RWPE1 (cell line): ENCODE measurements around the gene ANXA1.

Experiments used
- CTCF ChIA-PET: fragments of 350-600 bp; sonication (Branson Sonifier 250); formaldehyde crosslinking; extraction: SDS; loops from one replicate; lab custom pipeline; 2021; lab: Yijun Ruan, JAX
- POLR2A ChIA-PET: fragments of 400-600 bp; formaldehyde crosslinking; extraction: SDS; loops from one replicate; lab custom pipeline; 2020; ENCODE audit warnings: antibody characterized with exemption; ENCODE audit not compliant: low non-redundant PET; lab: Yijun Ruan, JAX
- DNase-seq: peaks from one replicate; pipeline ENCODE4 v3.0.0; 2012; ENCODE audit warnings: low spot score
- H3K27ac ChIP-seq: fragments of 450-650 bp; 2 replicates; pipeline ENCODE4 v1.5.1; 2017
- CTCF ChIP-seq: fragments of 450-650 bp; conservative IDR thresholded peaks from 2 replicates; pipeline ENCODE4 v1.5.1; 2017; ENCODE audit warnings: low read depth, mild to moderate bottlenecking

ANXA1 gene

GRCh38 chr9:73146111-73146815 is 5.4 kb upstream of the ANXA1 start:
- POLR2A ChIA-PET = no interaction called here
- DNase-seq = no peak
- CTCF ChIA-PET = interaction anchor here (0.7 to 1.3 kb wide), 2 partner anchors 39 to 1430 kb away, joined by 3 read pairs; no protein-coding TSS in a partner anchor
- no peak for TF ChIP-seq CTCF
- no peak overlapping the region for H3K27ac ChIP-seq

- no peak for TF ChIP-seq CTCF
- ChIA-PET POLR2A (interaction anchor here (0.6 kb wide), 1 partner anchor 39 kb away, joined by 3 read pairs; no protein-coding TSS in a partner anchor), CTCF (no interaction called here)
- H3K27ac ChIP-seq = no peak overlapping the region
- no peak for DNase-seq
Measured at GRCh38 chr9:73148447-73148937, 3.2 kb upstream of the ANXA1 start.

GRCh38 chr9:73149371-73150067 is 2.1 kb upstream of the ANXA1 start:
- no peak overlapping the region for H3K27ac ChIP-seq
- POLR2A ChIA-PET = no interaction called here
- CTCF ChIA-PET = interaction anchor here (0.8 kb wide), 1 partner anchor 204 kb away, joined by 3 read pairs; no protein-coding TSS in a partner anchor
- peak; percentile 88 for DNase-seq
- TF ChIP-seq CTCF = no peak

- ChIA-PET CTCF (interaction anchor here (0.6 to 2.8 kb wide), 4 partner anchors 34 to 1635 kb away, joined by 3 to 11 read pairs (median 4); no protein-coding TSS in a partner anchor), POLR2A (no interaction called here)
- H3K27ac ChIP-seq = no peak overlapping the region
- DNase-seq = peak; percentile 62
- TF ChIP-seq CTCF = no peak
Measured at GRCh38 chr9:73152543-73152844, 829 bp downstream of the ANXA1 start.

GRCh38 chr9:73152953-73153352 is 1.3 kb downstream of the ANXA1 start:
- CTCF ChIA-PET = interaction anchor here (0.5 to 2.8 kb wide), 5 partner anchors 18 to 1635 kb away, joined by 3 to 11 read pairs (median 4); no protein-coding TSS in a partner anchor

More at GRCh38 chr9:73152953-73153352, 1.3 kb downstream of the ANXA1 start:
- H3K27ac ChIP-seq = no peak overlapping the region
- DNase-seq = no peak
- no peak for TF ChIP-seq CTCF
- POLR2A ChIA-PET = no interaction called here
